KMS-11 (cell line): ENCODE data around the gene GBX1.
A peak's percentile ranks its signal among the peaks of the same experiment; 100 is the strongest.

Experiments used
- H2AFZ ChIP-seq: fragments of 200-600 bp; sonication (generic); 2 replicates; pipeline ENCODE4 v1.6.1; 2016; ENCODE audit warnings: antibody characterized with exemption, mixed run types, low read depth
- H3K27ac ChIP-seq: fragments of 200-600 bp; sonication (generic); 2 replicates; pipeline ENCODE4 v1.6.1; 2016; ENCODE audit warnings: mild to moderate bottlenecking, mixed run types
- H3K27me3 ChIP-seq: fragments of 200-600 bp; sonication (generic); 2 replicates; pipeline ENCODE4 v1.6.1; 2017; ENCODE audit warnings: mild to moderate bottlenecking, low read depth, mixed run types, moderate library complexity; ENCODE audit not compliant: insufficient read depth
- H3K36me3 ChIP-seq: fragments of 200-600 bp; sonication (generic); 2 replicates; pipeline ENCODE4 v1.6.1; 2017; ENCODE audit warnings: mild to moderate bottlenecking, mixed run types; ENCODE audit not compliant: insufficient read depth
- H3K4me1 ChIP-seq: fragments of 200-600 bp; sonication (generic); 2 replicates; pipeline ENCODE4 v1.6.1; 2016; ENCODE audit warnings: mild to moderate bottlenecking, low read depth, mixed run types; ENCODE audit not compliant: poor library complexity, severe bottlenecking
- H3K4me2 ChIP-seq: fragments of 200-600 bp; sonication (generic); 2 replicates; pipeline ENCODE4 v1.7.0; 2016; ENCODE audit warnings: mild to moderate bottlenecking, mixed run types
- H3K4me3 ChIP-seq: fragments of 200-600 bp; sonication (generic); IDR thresholded peaks from 2 replicates; pipeline ENCODE4 v1.6.1; 2017; ENCODE audit warnings: low read depth, low read length, mixed read lengths; ENCODE audit not compliant: insufficient read depth
- H3K79me2 ChIP-seq: fragments of 200-600 bp; sonication (generic); 2 replicates; pipeline ENCODE4 v1.6.1; 2016; ENCODE audit warnings: low read depth, mixed run types; ENCODE audit not compliant: insufficient read depth
- H3K9ac ChIP-seq: fragments of 200-600 bp; sonication (generic); 2 replicates; pipeline ENCODE4 v1.6.1; 2016; ENCODE audit warnings: mild to moderate bottlenecking, mixed run types
- H4K20me1 ChIP-seq: fragments of 200-600 bp; sonication (generic); 2 replicates; pipeline ENCODE4 v1.6.1; 2016; ENCODE audit warnings: mild to moderate bottlenecking, mixed run types; ENCODE audit not compliant: insufficient read depth
- CTCF ChIP-seq: fragments of 200-600 bp; sonication (generic); conservative IDR thresholded peaks from 2 replicates; pipeline ENCODE4 v1.6.1; 2017; ENCODE audit warnings: low read depth, mild to moderate bottlenecking, antibody characterized with exemption, low read length, moderate library complexity, mixed read lengths

GBX1 gene

GRCh38 chr7:151175047-151175792 is 7.7 kb upstream of the GBX1 start:
- TF ChIP-seq CTCF, result no peak
- H2AFZ ChIP-seq, result no peak overlapping the region
- no peaks in the 10 kb centered on the region for H3K36me3 ChIP-seq
- peaks cover 3% of the 10 kb centered on the region for H3K4me1 ChIP-seq
- no peaks in the 10 kb centered on the region for H3K79me2 ChIP-seq
- no peak overlapping the region for H3K4me2 ChIP-seq
- no peak overlapping the region for H3K27ac ChIP-seq
- H3K9ac ChIP-seq, result no peak overlapping the region
- no peak overlapping the region for H3K4me3 ChIP-seq
- peaks cover 68% of the 10 kb centered on the region for H3K27me3 ChIP-seq
- H4K20me1 ChIP-seq, result no peaks in the 10 kb centered on the region

GRCh38 chr7:151174246-151175046 is 7.0 kb upstream of the GBX1 start:
- no peaks in the 10 kb centered on the region for H3K36me3 ChIP-seq
- H2AFZ ChIP-seq, result no peak overlapping the region
- no peak overlapping the region for H3K9ac ChIP-seq
- peaks cover 3% of the 10 kb centered on the region for H3K4me1 ChIP-seq
- no peaks in the 10 kb centered on the region for H4K20me1 ChIP-seq
- no peaks in the 10 kb centered on the region for H3K79me2 ChIP-seq
- H3K27me3 ChIP-seq, result peaks cover 67% of the 10 kb centered on the region
- no peak overlapping the region for H3K4me2 ChIP-seq
- H3K27ac ChIP-seq, result no peak overlapping the region
- H3K4me3 ChIP-seq, result no peak overlapping the region
- TF ChIP-seq CTCF, result no peak

- H3K79me2 ChIP-seq, result no peaks in the 10 kb centered on the region
- H3K4me2 ChIP-seq, result no peak overlapping the region
- no peak for TF ChIP-seq CTCF
- H3K4me1 ChIP-seq, result peaks cover 3% of the 10 kb centered on the region
- no peak overlapping the region for H3K4me3 ChIP-seq
- H2AFZ ChIP-seq, result no peak overlapping the region
- H4K20me1 ChIP-seq, result no peaks in the 10 kb centered on the region
- H3K27ac ChIP-seq, result no peak overlapping the region
- no peak overlapping the region for H3K9ac ChIP-seq
- H3K27me3 ChIP-seq, result peaks cover 67% of the 10 kb centered on the region
- no peaks in the 10 kb centered on the region for H3K36me3 ChIP-seq
Observed at GRCh38 chr7:151173386-151174245, 6.1 kb upstream of the GBX1 start.

DNA sequence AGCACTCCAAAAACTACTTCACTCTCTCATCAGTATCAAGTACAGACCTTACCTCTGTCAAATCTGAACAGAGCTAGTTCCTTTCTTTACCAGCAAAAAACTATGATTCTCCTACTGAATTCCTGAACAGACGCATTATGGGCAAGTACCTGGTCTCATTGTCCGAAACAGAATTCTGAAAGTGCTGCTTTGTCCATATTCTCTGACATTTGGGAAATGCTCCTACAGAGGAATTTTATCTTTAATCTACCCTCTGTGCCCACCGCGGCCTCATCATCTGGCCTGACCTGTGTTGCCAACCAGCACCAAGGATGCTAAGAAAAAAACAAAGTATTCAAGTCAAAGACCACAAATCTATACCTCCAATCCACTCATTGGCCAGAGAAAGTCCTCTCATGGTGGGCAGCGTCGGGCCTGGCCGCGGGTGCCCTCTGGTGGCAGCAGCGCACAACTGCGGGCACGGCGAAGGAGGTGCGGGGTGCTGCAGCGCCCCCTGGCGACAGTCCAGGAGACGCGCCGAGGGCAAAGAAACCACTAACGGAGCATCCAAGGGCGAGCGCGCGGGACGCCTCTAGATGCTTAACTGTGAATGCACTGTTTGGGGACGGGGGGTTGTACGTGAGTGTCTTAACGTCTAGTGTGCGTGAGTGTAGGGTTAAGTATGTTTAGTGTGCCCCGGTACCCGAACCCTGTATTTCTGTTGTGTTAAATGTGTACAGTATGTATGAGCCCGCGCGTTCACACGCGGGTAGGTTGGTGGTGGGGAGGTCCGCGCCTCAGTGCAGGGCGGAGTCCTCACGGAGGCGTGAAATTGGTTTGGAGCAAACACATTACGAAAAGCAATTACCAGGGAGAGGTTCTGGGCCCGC is 5.0 kb upstream of the GBX1 start:
- Histone ChIP-seq H3K27me3 (peaks cover 67% of the 10 kb centered on the region), H3K36me3 (no peaks in the 10 kb centered on the region), H2AFZ (no peak overlapping the region), H3K4me1 (peaks cover 3% of the 10 kb centered on the region), H3K79me2 (no peaks in the 10 kb centered on the region), H3K4me3 (no peak overlapping the region), H4K20me1 (no peaks in the 10 kb centered on the region), H3K4me2 (no peak overlapping the region), H3K9ac (no peak overlapping the region), H3K27ac (no peak overlapping the region)
- TF ChIP-seq CTCF, result peak; percentile 100
